Measurements from ENCODE around the gene WFDC12.

WFDC12 gene

DNA sequence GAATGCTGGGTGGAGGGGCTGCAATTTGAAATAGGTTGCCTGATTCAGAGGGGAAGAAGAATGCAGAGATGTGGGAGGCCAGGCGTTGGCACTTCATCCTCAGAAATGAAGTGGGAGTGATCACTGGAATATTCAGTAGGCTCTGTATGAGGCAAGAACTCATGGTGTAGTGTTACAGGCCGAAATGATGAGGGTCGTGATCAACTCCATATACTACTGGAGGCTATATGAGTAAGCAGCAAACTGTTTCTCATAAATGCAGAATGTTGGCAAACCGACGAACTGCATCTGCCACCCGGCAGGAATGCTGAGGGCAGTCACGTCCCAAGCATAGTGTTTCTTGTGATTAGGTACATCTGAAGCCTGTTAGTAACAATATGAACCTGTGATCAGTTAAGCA lies 36.0 kb downstream of the WFDC12 start:
- TF ChIP-seq, protein P1, sequence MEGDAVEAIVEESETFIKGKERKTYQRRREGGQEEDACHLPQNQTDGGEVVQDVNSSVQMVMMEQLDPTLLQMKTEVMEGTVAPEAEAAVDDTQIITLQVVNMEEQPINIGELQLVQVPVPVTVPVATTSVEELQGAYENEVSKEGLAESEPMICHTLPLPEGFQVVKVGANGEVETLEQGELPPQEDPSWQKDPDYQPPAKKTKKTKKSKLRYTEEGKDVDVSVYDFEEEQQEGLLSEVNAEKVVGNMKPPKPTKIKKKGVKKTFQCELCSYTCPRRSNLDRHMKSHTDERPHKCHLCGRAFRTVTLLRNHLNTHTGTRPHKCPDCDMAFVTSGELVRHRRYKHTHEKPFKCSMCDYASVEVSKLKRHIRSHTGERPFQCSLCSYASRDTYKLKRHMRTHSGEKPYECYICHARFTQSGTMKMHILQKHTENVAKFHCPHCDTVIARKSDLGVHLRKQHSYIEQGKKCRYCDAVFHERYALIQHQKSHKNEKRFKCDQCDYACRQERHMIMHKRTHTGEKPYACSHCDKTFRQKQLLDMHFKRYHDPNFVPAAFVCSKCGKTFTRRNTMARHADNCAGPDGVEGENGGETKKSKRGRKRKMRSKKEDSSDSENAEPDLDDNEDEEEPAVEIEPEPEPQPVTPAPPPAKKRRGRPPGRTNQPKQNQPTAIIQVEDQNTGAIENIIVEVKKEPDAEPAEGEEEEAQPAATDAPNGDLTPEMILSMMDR (IDR thresholded peaks at IDR 0.05; ENCODE audit: low read depth, low read length, missing control alignments) = no peak
- in situ Hi-C loops (cut with HindIII; ENCODE audit: low sequenced_read_pairs) = no loop called here
- DNase-seq (ENCODE audit: low read depth) = no peak
- H3K4me3 ChIP-seq (ENCODE audit: low read depth, low read length) = no peak overlapping the region

DNA sequence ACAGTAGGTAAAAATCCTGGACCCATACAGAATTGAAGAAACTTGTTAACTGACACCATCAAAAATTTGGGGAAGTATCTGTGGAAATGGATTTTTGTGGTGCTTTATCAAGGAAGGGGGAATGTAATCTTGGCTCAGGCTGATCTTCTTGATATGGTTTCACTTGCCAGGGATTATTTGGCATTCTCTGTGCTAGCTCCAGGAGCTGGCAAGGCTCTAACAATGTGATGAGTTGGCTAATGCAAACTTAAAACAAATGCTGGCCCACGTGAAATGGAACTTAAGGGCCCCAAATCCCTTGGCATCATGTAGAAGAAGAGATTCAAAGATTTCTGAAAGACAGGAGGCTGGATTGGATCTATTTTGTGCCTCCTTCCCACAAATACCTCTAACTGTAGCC lies 36.5 kb downstream of the WFDC12 start:
- no peak for DNase-seq (ENCODE audit: low read depth)
- TF ChIP-seq, protein P1 (IDR thresholded peaks at IDR 0.05; ENCODE audit: low read depth, low read length, missing control alignments) = no peak
- H3K4me3 ChIP-seq (ENCODE audit: low read depth, low read length) = no peak overlapping the region
- in situ Hi-C loops (cut with HindIII; ENCODE audit: low sequenced_read_pairs) = no loop called here

DNA sequence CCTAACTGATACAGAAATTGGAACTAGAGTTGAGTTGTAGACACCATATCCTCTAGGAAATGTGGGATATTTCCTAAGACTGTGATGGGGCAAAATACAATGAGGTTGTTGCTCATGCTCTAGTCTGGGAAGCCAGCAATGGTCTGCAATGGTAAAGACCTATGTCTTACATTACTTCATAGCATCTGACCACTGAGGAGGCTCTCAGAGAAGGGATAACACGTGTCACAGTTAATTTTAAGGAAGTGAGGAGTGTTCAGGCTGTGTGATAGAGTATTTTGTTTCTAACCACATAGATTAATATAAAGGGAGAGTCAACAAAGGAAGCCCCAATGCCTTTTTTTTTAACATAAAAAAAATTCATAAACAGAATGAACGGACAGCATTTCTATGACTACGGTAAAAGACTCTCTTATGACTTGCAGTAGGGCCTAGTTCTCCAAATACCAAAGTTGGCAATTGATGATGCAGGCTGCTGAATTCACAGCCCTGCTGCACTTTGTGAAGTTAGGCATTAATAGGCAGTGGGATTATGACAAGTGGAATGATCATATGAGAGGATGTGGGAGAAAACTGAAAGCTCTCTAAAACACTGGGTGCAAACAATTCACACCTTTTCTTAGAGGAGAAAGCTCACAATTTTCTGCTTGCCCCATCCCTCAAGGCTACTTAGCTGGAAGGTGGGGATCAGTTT lies 37.0 kb downstream of the WFDC12 start:
- no peak for DNase-seq (ENCODE audit: low read depth)
- in situ Hi-C loops (cut with HindIII; ENCODE audit: low sequenced_read_pairs) = no loop called here
- no peak overlapping the region for H3K4me3 ChIP-seq (ENCODE audit: low read depth, low read length)
- TF ChIP-seq, protein P1 (IDR thresholded peaks at IDR 0.05; ENCODE audit: low read depth, low read length, missing control alignments) = no peak

DNA sequence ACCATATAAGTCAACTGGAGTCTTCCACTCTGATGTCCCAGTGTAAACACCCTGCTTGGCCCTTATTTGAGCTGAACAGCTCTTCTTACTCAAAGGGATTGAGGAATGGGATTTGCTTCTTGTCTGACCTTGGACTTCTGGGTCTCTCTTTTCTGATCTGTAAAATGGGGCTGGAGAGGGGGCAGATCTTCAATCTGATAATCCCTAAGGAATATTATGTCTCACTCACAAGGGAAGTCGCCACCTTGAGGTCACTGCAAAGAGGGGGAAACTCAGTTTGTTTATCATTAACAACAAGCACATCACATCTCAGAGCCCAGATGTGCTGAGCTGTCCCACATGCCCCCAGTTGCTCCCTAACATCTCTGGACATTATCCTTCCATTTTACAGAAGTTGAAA lies 38.4 kb downstream of the WFDC12 start:
- in situ Hi-C loops (cut with HindIII; ENCODE audit: low sequenced_read_pairs) = no loop called here
- no peak overlapping the region for H3K4me3 ChIP-seq (ENCODE audit: low read depth, low read length)
- DNase-seq (ENCODE audit: low read depth) = no peak
- TF ChIP-seq, protein P1 (IDR thresholded peaks at IDR 0.05; ENCODE audit: low read depth, low read length, missing control alignments) = no peak

DNA sequence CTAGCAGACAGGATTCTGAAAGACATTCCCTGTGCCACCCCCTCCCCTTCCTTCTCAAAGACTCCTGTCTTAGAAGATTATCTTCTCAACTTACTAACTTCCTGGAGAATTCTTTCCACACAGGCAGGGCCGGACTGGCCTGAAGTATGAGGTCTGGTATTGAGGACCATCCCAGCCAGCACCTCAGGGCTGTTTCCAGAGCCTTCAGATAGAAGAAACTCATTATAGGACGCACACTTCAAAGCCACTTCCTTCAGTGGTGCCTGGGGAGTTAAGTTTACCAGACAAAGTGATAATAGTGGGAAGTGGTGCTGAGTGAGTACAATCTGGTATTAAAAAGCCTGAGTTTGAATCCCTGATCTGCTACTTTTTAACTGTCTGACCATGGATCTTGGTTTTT lies 39.0 kb downstream of the WFDC12 start:
- in situ Hi-C loops (cut with HindIII; ENCODE audit: low sequenced_read_pairs) = no loop called here
- H3K4me3 ChIP-seq (ENCODE audit: low read depth, low read length) = no peak overlapping the region
- TF ChIP-seq, protein P1 (IDR thresholded peaks at IDR 0.05; ENCODE audit: low read depth, low read length, missing control alignments) = no peak
- DNase-seq (ENCODE audit: low read depth) = no peak

- in situ Hi-C loops (cut with HindIII; ENCODE audit: low sequenced_read_pairs) = no loop called here
- no peak for DNase-seq (ENCODE audit: low read depth)
- TF ChIP-seq, protein P1 (IDR thresholded peaks at IDR 0.05; ENCODE audit: low read depth, low read length, missing control alignments) = no peak
- no peak overlapping the region for H3K4me3 ChIP-seq (ENCODE audit: low read depth, low read length)
Measured at GRCh38 chr20:45083127-45083526, 41.1 kb downstream of the WFDC12 start.

Measured in astrocyte of the cerebellum (primary cell).